Esophagus squamous epithelium (tissue), 4 donors: ENCODE measurements around the gene SLC14A1.

Experiments
- CTCF ChIP-seq, 6 experiments: fragments of 450-650 bp in 4 of 6; fragments of 200-600 bp in 2 of 6; sonication (generic) in 2 of 6; IDR thresholded peaks; one replicate each; pipeline ENCODE4 v1.5.1; 2016 to 2019; ENCODE audit warnings: antibody characterized with exemption in 6 of 6, mild to moderate bottlenecking in 4 of 6, moderate library complexity in 4 of 6
- POLR2A ChIP-seq, 4 donors: fragments of 450-650 bp; IDR thresholded peaks; one replicate each; pipeline ENCODE4 v1.6.1; 2017; ENCODE audit warnings: antibody characterized with exemption in 4 of 4, mild to moderate bottlenecking in 4 of 4, moderate library complexity in 3 of 4

GRCh38 chr18:45734505-45734904 lies 10.5 kb downstream of the SLC14A1 start:
- TF ChIP-seq POLR2A (IDR thresholded peaks at IDR 0.05) (no peak), CTCF (IDR thresholded peaks at IDR 0.05) (no peak)
